HL-60 (cell line): ENCODE results near the gene GPR78.

Experiments used
- GABPA ChIP-seq: IDR thresholded peaks from 2 replicates; pipeline ENCODE4 v1.6.1; 2012; ENCODE audit warnings: low read depth
- POLR2AphosphoS5 ChIP-seq: IDR thresholded peaks from 2 replicates; pipeline ENCODE4 v1.6.1; 2012; ENCODE audit warnings: low read depth
- SPI1 ChIP-seq: IDR thresholded peaks from 2 replicates; pipeline ENCODE4 v1.6.1; 2012; ENCODE audit warnings: low read depth, mild to moderate bottlenecking, borderline replicate concordance
- TF ChIP-seq, protein P1 (sequence below): IDR thresholded peaks from one replicate; pipeline ENCODE4 v1.5.1; 2011; ENCODE audit warnings: low read length, control low read depth, inconsistent platforms; ENCODE audit not compliant: insufficient read depth
- TF ChIP-seq, protein P2 (sequence below): IDR thresholded peaks from 2 replicates; pipeline ENCODE4 v1.6.1; 2012; ENCODE audit warnings: low read depth; ENCODE audit not compliant: insufficient replicate concordance

GRCh38 chr4:8539661-8540060 lies 40.5 kb upstream of the GPR78 start:
- TF ChIP-seq, protein P1, sequence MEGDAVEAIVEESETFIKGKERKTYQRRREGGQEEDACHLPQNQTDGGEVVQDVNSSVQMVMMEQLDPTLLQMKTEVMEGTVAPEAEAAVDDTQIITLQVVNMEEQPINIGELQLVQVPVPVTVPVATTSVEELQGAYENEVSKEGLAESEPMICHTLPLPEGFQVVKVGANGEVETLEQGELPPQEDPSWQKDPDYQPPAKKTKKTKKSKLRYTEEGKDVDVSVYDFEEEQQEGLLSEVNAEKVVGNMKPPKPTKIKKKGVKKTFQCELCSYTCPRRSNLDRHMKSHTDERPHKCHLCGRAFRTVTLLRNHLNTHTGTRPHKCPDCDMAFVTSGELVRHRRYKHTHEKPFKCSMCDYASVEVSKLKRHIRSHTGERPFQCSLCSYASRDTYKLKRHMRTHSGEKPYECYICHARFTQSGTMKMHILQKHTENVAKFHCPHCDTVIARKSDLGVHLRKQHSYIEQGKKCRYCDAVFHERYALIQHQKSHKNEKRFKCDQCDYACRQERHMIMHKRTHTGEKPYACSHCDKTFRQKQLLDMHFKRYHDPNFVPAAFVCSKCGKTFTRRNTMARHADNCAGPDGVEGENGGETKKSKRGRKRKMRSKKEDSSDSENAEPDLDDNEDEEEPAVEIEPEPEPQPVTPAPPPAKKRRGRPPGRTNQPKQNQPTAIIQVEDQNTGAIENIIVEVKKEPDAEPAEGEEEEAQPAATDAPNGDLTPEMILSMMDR, result no peak
- TF ChIP-seq GABPA (no peak), POLR2AphosphoS5 (no peak), SPI1 (no peak)
- TF ChIP-seq, protein P2, sequence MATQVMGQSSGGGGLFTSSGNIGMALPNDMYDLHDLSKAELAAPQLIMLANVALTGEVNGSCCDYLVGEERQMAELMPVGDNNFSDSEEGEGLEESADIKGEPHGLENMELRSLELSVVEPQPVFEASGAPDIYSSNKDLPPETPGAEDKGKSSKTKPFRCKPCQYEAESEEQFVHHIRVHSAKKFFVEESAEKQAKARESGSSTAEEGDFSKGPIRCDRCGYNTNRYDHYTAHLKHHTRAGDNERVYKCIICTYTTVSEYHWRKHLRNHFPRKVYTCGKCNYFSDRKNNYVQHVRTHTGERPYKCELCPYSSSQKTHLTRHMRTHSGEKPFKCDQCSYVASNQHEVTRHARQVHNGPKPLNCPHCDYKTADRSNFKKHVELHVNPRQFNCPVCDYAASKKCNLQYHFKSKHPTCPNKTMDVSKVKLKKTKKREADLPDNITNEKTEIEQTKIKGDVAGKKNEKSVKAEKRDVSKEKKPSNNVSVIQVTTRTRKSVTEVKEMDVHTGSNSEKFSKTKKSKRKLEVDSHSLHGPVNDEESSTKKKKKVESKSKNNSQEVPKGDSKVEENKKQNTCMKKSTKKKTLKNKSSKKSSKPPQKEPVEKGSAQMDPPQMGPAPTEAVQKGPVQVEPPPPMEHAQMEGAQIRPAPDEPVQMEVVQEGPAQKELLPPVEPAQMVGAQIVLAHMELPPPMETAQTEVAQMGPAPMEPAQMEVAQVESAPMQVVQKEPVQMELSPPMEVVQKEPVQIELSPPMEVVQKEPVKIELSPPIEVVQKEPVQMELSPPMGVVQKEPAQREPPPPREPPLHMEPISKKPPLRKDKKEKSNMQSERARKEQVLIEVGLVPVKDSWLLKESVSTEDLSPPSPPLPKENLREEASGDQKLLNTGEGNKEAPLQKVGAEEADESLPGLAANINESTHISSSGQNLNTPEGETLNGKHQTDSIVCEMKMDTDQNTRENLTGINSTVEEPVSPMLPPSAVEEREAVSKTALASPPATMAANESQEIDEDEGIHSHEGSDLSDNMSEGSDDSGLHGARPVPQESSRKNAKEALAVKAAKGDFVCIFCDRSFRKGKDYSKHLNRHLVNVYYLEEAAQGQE, result no peak
